ENCODE results near the gene KPNA3.
"Not testable (repeated sequence)": the region's sequence is repeated elsewhere in the genome, so short reads cannot be mapped to it uniquely, and the experiment has no call there.

The KPNA3 gene

GRCh38 chr13:49791315-49791710 is 1.2 kb downstream of the KPNA3 start:
- Mint-ChIP-seq H3K4me1 (ENCODE audit: low read depth in 2 of 2) (peaks cover 28 to 43% of the 10 kb centered on the region in 2 donors), H3K27ac (peak overlapping the region; percentile 73 to 81), H3K27me3 (peaks cover 0 to 8% of the 10 kb centered on the region in 2 donors), H3K9me3 (no peaks in the 10 kb centered on the region), H3K36me3 (ENCODE audit: insufficient read depth) (peaks cover 16% of the 10 kb centered on the region), H3K4me3 (peak overlapping the region; percentile 83 to 89)
- ATAC-seq (replicated peaks) (no peak), DNase-seq (no peak)

GRCh38 chr13:49789968-49790367 is 2.5 kb downstream of the KPNA3 start:
- Mint-ChIP-seq H3K36me3 (ENCODE audit: insufficient read depth) (peaks cover 16% of the 10 kb centered on the region), H3K9me3 (no peaks in the 10 kb centered on the region), H3K4me3 (no peak overlapping the region), H3K27ac (no peak overlapping the region), H3K27me3 (no peaks in the 10 kb centered on the region), H3K4me1 (ENCODE audit: low read depth in 2 of 2) (peaks cover 33 to 56% of the 10 kb centered on the region in 2 donors)
- DNase-seq (no peak), ATAC-seq (replicated peaks) (no peak)

- no peaks in the 10 kb centered on the region for H3K9me3 Mint-ChIP-seq
- peaks cover 3% of the 10 kb centered on the region for H3K36me3 Mint-ChIP-seq (ENCODE audit: insufficient read depth)
- ATAC-seq (replicated peaks) (no peak), DNase-seq (no peak)
- no peak overlapping the region for H3K27ac Mint-ChIP-seq
- peaks cover 32 to 66% of the 10 kb centered on the region in 2 donors for H3K4me1 Mint-ChIP-seq (ENCODE audit: low read depth in 2 of 2)
- no peaks in the 10 kb centered on the region for H3K27me3 Mint-ChIP-seq
- no peak overlapping the region for H3K4me3 Mint-ChIP-seq
These were observed 6.0 kb downstream of the KPNA3 start for GRCh38 chr13:49786401-49787008.

GRCh38 chr13:49784886-49785570 is 7.5 kb downstream of the KPNA3 start:
- H3K27ac Mint-ChIP-seq: peak overlapping the region in 1 of 2 donors; percentile 20
- no peaks in the 10 kb centered on the region for H3K27me3 Mint-ChIP-seq
- H3K4me1 Mint-ChIP-seq (ENCODE audit: low read depth in 2 of 2): peaks cover 30 to 65% of the 10 kb centered on the region in 2 donors
- no peak overlapping the region for H3K4me3 Mint-ChIP-seq
- DNase-seq (no peak), ATAC-seq (replicated peaks) (no peak)
- no peaks in the 10 kb centered on the region for H3K9me3 Mint-ChIP-seq
- peaks cover 2% of the 10 kb centered on the region for H3K36me3 Mint-ChIP-seq (ENCODE audit: insufficient read depth)

GRCh38 chr13:49783865-49784264 is 8.6 kb downstream of the KPNA3 start:
- H3K27ac Mint-ChIP-seq: no peak overlapping the region
- peaks cover 2% of the 10 kb centered on the region for H3K36me3 Mint-ChIP-seq (ENCODE audit: insufficient read depth)
- no peaks in the 10 kb centered on the region for H3K9me3 Mint-ChIP-seq
- no peak overlapping the region for H3K4me3 Mint-ChIP-seq
- H3K27me3 Mint-ChIP-seq: no peaks in the 10 kb centered on the region
- DNase-seq (no peak), ATAC-seq (replicated peaks) (no peak)
- peaks cover 30 to 65% of the 10 kb centered on the region in 2 donors for H3K4me1 Mint-ChIP-seq (ENCODE audit: low read depth in 2 of 2)

GRCh38 chr13:49782784-49783183 is 9.7 kb downstream of the KPNA3 start:
- Mint-ChIP-seq H3K9me3 (no peaks in the 10 kb centered on the region), H3K36me3 (ENCODE audit: insufficient read depth) (peaks cover 2% of the 10 kb centered on the region), H3K27ac (no peak overlapping the region), H3K4me1 (ENCODE audit: low read depth in 2 of 2) (peaks cover 35 to 68% of the 10 kb centered on the region in 2 donors), H3K27me3 (no peaks in the 10 kb centered on the region), H3K4me3 (no peak overlapping the region)
- no peak for ATAC-seq (replicated peaks)
- no peak for DNase-seq

GRCh38 chr13:49781806-49782205 is 10.7 kb downstream of the KPNA3 start:
- DNase-seq: no peak
- Mint-ChIP-seq H3K4me3 (no peak overlapping the region), H3K4me1 (ENCODE audit: low read depth in 2 of 2) (peaks cover 39 to 68% of the 10 kb centered on the region in 2 donors), H3K36me3 (ENCODE audit: insufficient read depth) (peaks cover 2% of the 10 kb centered on the region), H3K9me3 (no peaks in the 10 kb centered on the region), H3K27ac (no peak overlapping the region), H3K27me3 (no peaks in the 10 kb centered on the region)
- ATAC-seq (replicated peaks): no peak

GRCh38 chr13:49779721-49780120 is 12.8 kb downstream of the KPNA3 start:
- Mint-ChIP-seq H3K4me1 (ENCODE audit: low read depth in 2 of 2) (peaks cover 36 to 58% of the 10 kb centered on the region in 2 donors), H3K27ac (peak overlapping the region in 1 of 2 donors; percentile 4), H3K36me3 (ENCODE audit: insufficient read depth) (peaks cover 2% of the 10 kb centered on the region), H3K9me3 (no peaks in the 10 kb centered on the region), H3K27me3 (no peaks in the 10 kb centered on the region), H3K4me3 (no peak overlapping the region)
- DNase-seq (no peak), ATAC-seq (replicated peaks) (no peak)

GRCh38 chr13:49777746-49778614 is 14.5 kb downstream of the KPNA3 start:
- no peak overlapping the region for H3K4me3 Mint-ChIP-seq
- ATAC-seq (replicated peaks) (peak; percentile 52), DNase-seq (no peak)
- peak overlapping the region; percentile 16 to 22 for H3K27ac Mint-ChIP-seq
- peaks cover 32 to 57% of the 10 kb centered on the region in 2 donors for H3K4me1 Mint-ChIP-seq (ENCODE audit: low read depth in 2 of 2)
- H3K27me3 Mint-ChIP-seq: no peaks in the 10 kb centered on the region
- no peaks in the 10 kb centered on the region for H3K36me3 Mint-ChIP-seq (ENCODE audit: insufficient read depth)
- H3K9me3 Mint-ChIP-seq: no peaks in the 10 kb centered on the region

- no peak overlapping the region for H3K4me3 Mint-ChIP-seq
- no peaks in the 10 kb centered on the region for H3K36me3 Mint-ChIP-seq (ENCODE audit: insufficient read depth)
- DNase-seq (no peak), ATAC-seq (replicated peaks) (no peak)
- H3K4me1 Mint-ChIP-seq (ENCODE audit: low read depth in 2 of 2): peaks cover 32 to 64% of the 10 kb centered on the region in 2 donors
- no peaks in the 10 kb centered on the region for H3K27me3 Mint-ChIP-seq
- H3K9me3 Mint-ChIP-seq: no peaks in the 10 kb centered on the region
- H3K27ac Mint-ChIP-seq: peak overlapping the region in 1 of 2 donors; percentile 5
These were observed 15.6 kb downstream of the KPNA3 start for GRCh38 chr13:49776871-49777270.

GRCh38 chr13:49774376-49775005 is 18.0 kb downstream of the KPNA3 start:
- Mint-ChIP-seq H3K27me3 (no peaks in the 10 kb centered on the region), H3K9me3 (no peaks in the 10 kb centered on the region), H3K36me3 (ENCODE audit: insufficient read depth) (no peaks in the 10 kb centered on the region), H3K4me1 (ENCODE audit: low read depth in 2 of 2) (peaks cover 25 to 60% of the 10 kb centered on the region in 2 donors), H3K27ac (no peak overlapping the region), H3K4me3 (no peak overlapping the region)
- no peak for DNase-seq
- no peak for ATAC-seq (replicated peaks)

GRCh38 chr13:49772828-49773227 is 19.7 kb downstream of the KPNA3 start:
- ATAC-seq (replicated peaks) (no peak), DNase-seq (no peak)
- Mint-ChIP-seq H3K27me3 (no peaks in the 10 kb centered on the region), H3K4me1 (ENCODE audit: low read depth in 2 of 2) (peaks cover 22 to 61% of the 10 kb centered on the region in 2 donors), H3K4me3 (no peak overlapping the region), H3K36me3 (ENCODE audit: insufficient read depth) (no peaks in the 10 kb centered on the region), H3K9me3 (no peaks in the 10 kb centered on the region), H3K27ac (no peak overlapping the region)

- H3K36me3 Mint-ChIP-seq (ENCODE audit: insufficient read depth); H3K9me3 Mint-ChIP-seq; H3K4me3 Mint-ChIP-seq; H3K27me3 Mint-ChIP-seq; ATAC-seq (replicated peaks); H3K27ac Mint-ChIP-seq; DNase-seq: not testable (repeated sequence)
- H3K4me1 Mint-ChIP-seq (ENCODE audit: low read depth in 2 of 2): peaks cover 23 to 51% of the 10 kb centered on the region in 2 donors
These were observed 30.7 kb downstream of the KPNA3 start for GRCh38 chr13:49761811-49762210.
